SU-DHL-6 (cell line): ENCODE data around the gene FOXN3.

Source experiments
- H2AFZ ChIP-seq: fragments of 200-600 bp; sonication (generic); 2 replicates; pipeline ENCODE4 v1.6.1; 2014; ENCODE audit warnings: low read depth, mild to moderate bottlenecking, moderate library complexity, mixed read lengths, antibody characterized with exemption, low read length; ENCODE audit not compliant: severe bottlenecking
- H3F3A ChIP-seq: fragments of 200-600 bp; shearing (Covaris generic); 2 replicates; pipeline ENCODE4 v1.6.0; 2016; ENCODE audit warnings: antibody characterized with exemption, mild to moderate bottlenecking; ENCODE audit not compliant: insufficient read depth
- H3K27ac ChIP-seq: fragments of 200-600 bp; sonication (generic); 2 replicates; pipeline ENCODE4 v1.5.1; 2016; ENCODE audit warnings: low read depth, mild to moderate bottlenecking, low read length, moderate library complexity, mixed read lengths
- H3K27me3 ChIP-seq: fragments of 200-600 bp; sonication (generic), shearing (Covaris generic); 2 replicates; pipeline ENCODE4 v1.6.0; 2014; ENCODE audit warnings: mild to moderate bottlenecking, low read length
- H3K36me3 ChIP-seq: fragments of 200-600 bp; sonication (generic); 2 replicates; pipeline ENCODE4 v1.6.1; 2014; ENCODE audit warnings: mild to moderate bottlenecking, low read length, mixed read lengths
- H3K4me2 ChIP-seq: fragments of 300-600, 200-600 bp; shearing (Covaris generic), sonication (generic); 2 replicates; pipeline ENCODE4 v1.6.0; 2014; ENCODE audit warnings: low read length, low read depth, mild to moderate bottlenecking; ENCODE audit not compliant: poor library complexity, severe bottlenecking
- H3K4me3 ChIP-seq: fragments of 200-600 bp; sonication (generic); 2 replicates; pipeline ENCODE4 v1.5.1; 2014; ENCODE audit warnings: antibody characterized with exemption, low read length, mild to moderate bottlenecking, mixed read lengths; ENCODE audit not compliant: insufficient read depth, poor library complexity, severe bottlenecking
- H3K79me2 ChIP-seq: fragments of 200-600 bp; sonication (generic); 2 replicates; pipeline ENCODE4 v1.6.1; 2014; ENCODE audit warnings: mild to moderate bottlenecking, low read length, moderate library complexity; ENCODE audit not compliant: insufficient read depth
- H3K9ac ChIP-seq: fragments of 200-600 bp; sonication (generic); 2 replicates; pipeline ENCODE4 v1.7.0; 2014; ENCODE audit warnings: mild to moderate bottlenecking, low read length
- H3K9me2 ChIP-seq: fragments of 200-600 bp; sonication (generic); replicated peaks from 2 replicates; pipeline ENCODE4 v1.6.1; 2014; ENCODE audit warnings: low read length; ENCODE audit not compliant: insufficient read depth
- H3K9me3 ChIP-seq: fragments of 200-600 bp; sonication (generic); 2 replicates; pipeline ENCODE4 v1.6.1; 2014; ENCODE audit warnings: low read length, mixed read lengths; ENCODE audit not compliant: insufficient read depth
- H4K20me1 ChIP-seq: fragments of 200-600 bp; sonication (generic); 2 replicates; pipeline ENCODE4 v1.6.1; 2014; ENCODE audit warnings: low read depth, mild to moderate bottlenecking, antibody characterized with exemption, low read length, moderate library complexity, mixed read lengths
- EZH2phosphoT487 ChIP-seq: fragments of 200-600 bp; sonication (generic), shearing (Covaris generic); conservative IDR thresholded peaks from 2 replicates; pipeline ENCODE4 v1.6.1; 2018; ENCODE audit warnings: mild to moderate bottlenecking, antibody characterized with exemption, low read length, moderate library complexity, mixed read lengths
- TF ChIP-seq, protein P1 (sequence below): fragments of 200-600 bp; sonication (generic); IDR thresholded peaks from one replicate; pipeline ENCODE4 v1.5.1; 2017; ENCODE audit warnings: antibody characterized with exemption, mild to moderate bottlenecking, low read length, moderate library complexity; ENCODE audit not compliant: insufficient read depth, poor library complexity, severe bottlenecking

Gene FOXN3

DNA sequence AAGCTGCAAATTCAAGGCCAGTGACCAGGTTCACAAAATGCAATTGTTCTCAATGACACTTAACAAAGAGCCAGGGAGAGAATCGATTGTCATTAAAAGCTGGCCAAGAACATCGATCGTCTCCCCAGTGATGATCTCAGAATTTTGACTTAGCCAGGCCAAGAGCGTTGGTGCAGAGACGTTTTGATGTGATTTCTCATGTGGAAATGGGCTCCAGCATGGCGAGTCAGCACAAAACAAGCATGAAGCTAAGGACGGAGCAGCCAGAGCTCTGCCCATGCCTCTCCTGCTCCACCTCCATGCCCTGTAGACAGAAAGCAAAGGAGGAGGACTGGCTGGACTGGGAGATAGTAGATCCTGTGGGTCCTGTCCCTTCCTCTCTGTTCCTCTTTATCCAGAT, 270.8 kb downstream of the FOXN3 start:
- Histone ChIP-seq H3K79me2 (no peaks in the 10 kb centered on the region), H3K36me3 (no peaks in the 10 kb centered on the region), H3K9me3 (no peaks in the 10 kb centered on the region), H3K27me3 (no peaks in the 10 kb centered on the region), H3K9me2 (no peaks in the 10 kb centered on the region), H3K9ac (no peak overlapping the region), H3K27ac (no peak overlapping the region), H2AFZ (no peak overlapping the region), H3F3A (no peaks in the 10 kb centered on the region), H3K4me2 (no peak overlapping the region), H3K4me3 (no peak overlapping the region), H4K20me1 (no peaks in the 10 kb centered on the region)
- no peak for TF ChIP-seq EZH2phosphoT487
- TF ChIP-seq, protein P1, sequence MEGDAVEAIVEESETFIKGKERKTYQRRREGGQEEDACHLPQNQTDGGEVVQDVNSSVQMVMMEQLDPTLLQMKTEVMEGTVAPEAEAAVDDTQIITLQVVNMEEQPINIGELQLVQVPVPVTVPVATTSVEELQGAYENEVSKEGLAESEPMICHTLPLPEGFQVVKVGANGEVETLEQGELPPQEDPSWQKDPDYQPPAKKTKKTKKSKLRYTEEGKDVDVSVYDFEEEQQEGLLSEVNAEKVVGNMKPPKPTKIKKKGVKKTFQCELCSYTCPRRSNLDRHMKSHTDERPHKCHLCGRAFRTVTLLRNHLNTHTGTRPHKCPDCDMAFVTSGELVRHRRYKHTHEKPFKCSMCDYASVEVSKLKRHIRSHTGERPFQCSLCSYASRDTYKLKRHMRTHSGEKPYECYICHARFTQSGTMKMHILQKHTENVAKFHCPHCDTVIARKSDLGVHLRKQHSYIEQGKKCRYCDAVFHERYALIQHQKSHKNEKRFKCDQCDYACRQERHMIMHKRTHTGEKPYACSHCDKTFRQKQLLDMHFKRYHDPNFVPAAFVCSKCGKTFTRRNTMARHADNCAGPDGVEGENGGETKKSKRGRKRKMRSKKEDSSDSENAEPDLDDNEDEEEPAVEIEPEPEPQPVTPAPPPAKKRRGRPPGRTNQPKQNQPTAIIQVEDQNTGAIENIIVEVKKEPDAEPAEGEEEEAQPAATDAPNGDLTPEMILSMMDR, result no peak

DNA sequence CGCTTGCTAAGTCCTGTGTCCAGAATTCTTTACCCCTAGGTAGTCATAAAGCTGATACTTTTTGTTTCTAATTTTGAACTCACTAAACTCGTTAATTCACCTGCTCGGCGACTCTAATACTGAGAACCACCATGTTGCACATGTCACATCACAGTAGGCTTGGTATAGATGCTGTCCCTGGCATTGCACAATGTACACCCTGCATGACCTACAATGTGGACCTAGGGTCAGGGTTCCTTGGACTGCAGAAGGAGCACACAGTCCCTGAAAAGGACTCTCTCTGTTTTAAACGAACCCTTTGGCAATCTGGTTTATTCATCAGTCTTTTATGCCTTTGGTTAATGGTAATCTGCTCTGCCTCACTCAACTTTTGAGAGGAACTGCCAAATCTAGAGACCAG, 272.4 kb downstream of the FOXN3 start:
- no peak overlapping the region for H2AFZ ChIP-seq
- no peaks in the 10 kb centered on the region for H3K36me3 ChIP-seq
- no peaks in the 10 kb centered on the region for H3F3A ChIP-seq
- no peaks in the 10 kb centered on the region for H3K79me2 ChIP-seq
- TF ChIP-seq, protein P1, result no peak
- TF ChIP-seq EZH2phosphoT487, result no peak
- H3K9ac ChIP-seq, result no peak overlapping the region
- no peak overlapping the region for H3K27ac ChIP-seq
- no peaks in the 10 kb centered on the region for H3K9me3 ChIP-seq
- H4K20me1 ChIP-seq, result no peaks in the 10 kb centered on the region
- H3K4me2 ChIP-seq, result no peak overlapping the region
- no peaks in the 10 kb centered on the region for H3K27me3 ChIP-seq
- no peaks in the 10 kb centered on the region for H3K9me2 ChIP-seq
- H3K4me3 ChIP-seq, result no peak overlapping the region

- H4K20me1 ChIP-seq, result no peaks in the 10 kb centered on the region
- no peaks in the 10 kb centered on the region for H3K27me3 ChIP-seq
- no peaks in the 10 kb centered on the region for H3K9me2 ChIP-seq
- no peak overlapping the region for H3K4me3 ChIP-seq
- no peaks in the 10 kb centered on the region for H3K36me3 ChIP-seq
- H3K9me3 ChIP-seq, result no peaks in the 10 kb centered on the region
- no peaks in the 10 kb centered on the region for H3F3A ChIP-seq
- TF ChIP-seq, protein P1, result no peak
- no peak for TF ChIP-seq EZH2phosphoT487
- no peaks in the 10 kb centered on the region for H3K79me2 ChIP-seq
- no peak overlapping the region for H3K4me2 ChIP-seq
- no peak overlapping the region for H2AFZ ChIP-seq
- no peak overlapping the region for H3K27ac ChIP-seq
- H3K9ac ChIP-seq, result no peak overlapping the region
Measured at GRCh38 chr14:89144066-89144465, 273.0 kb downstream of the FOXN3 start.
